Suppressor macrophage treated with lipopolysaccharide for 1 hour (primary cell): Measurements from ENCODE around the gene KMT5C.

Source experiments
- DNase-seq, 3 donors: peaks; one replicate each; pipeline ENCODE4 v3.0.0-alpha.2; 2020 to 2022

KMT5C gene

DNA sequence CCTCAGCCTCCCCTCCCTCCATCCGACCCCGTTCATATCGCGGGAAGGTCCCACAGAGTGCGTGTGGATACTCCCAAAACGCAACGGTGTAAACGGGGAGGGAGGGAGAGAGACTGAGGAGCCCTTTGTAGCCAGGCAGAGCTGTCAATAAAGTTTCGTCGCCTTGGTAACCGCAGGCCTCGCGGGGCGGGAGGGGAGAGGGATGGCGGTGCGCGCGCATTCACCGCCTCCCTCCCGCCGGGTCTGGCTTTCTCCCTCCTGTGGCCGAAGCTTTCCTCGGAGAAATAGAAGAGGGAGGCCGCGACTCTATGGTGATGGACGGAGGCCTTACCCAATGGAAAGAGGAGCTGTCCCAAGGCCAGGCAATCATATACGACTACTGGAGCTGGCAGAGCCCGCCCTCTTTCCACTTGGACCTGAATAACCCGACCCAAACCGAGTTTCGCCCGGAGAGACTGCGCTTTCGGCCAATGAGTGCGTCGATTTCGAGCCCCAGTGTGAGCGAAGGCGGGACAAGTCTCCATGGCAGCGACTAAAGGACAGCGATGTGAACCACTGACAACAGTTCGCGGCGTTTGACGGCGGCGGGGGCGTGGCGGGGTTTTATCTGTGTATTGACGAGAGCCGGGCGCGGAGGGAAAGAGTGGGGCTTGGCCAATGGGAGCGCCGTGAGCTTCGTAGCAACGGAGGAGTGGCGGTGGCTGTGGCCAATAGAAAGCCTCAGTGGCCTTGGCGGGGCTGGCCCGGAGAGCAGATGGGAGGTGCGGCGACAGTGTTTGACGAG, at the start of gene KMT5C:
TSS of gene KMT5C (plus strand) at position 772 of the 784 bp plus-strand sequence. CDS start 2,061 bp downstream, outside the sequence.
- peak; percentile 100 for DNase-seq

DNA sequence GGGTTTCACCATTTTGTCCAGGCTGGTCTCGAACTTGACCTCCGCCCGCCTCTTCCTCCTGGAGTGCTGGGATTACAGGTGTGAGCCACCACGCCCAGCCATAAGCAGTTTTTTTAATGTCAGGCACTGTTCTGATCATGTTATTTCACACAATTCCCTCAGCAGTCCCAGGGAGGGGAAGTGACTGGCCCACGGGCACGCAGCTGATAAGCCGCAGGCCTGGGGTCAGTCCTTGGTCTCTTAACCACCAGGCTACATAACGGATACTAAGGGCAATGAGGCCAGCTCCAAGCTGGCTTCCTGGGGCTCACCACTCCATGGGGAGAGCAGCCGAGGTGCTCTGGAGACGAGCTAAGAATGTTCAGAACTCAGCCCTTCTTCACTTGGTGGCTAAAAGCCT, 42.4 kb upstream of the KMT5C start:
- no peak for DNase-seq

DNA sequence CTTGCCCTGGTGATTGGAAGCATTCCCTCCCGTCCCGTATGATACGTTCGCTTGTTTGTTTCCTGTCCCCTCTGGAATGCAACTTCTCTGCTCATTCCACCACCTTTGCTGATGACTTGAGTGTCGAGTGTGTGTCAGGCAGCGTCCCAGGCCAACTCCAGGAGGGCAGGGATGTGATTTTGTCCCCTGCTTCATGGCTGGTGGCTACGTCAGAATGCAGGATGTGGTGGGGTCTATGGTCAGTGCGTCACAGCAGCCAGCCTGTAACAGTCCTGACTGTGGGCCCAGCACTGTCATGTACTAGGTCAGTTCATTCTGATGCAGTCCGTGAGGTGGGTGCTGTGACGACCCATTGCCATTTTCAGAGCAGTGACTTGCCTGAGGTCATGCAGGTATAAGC, 39.7 kb upstream of the KMT5C start:
- DNase-seq = no peak

DNA sequence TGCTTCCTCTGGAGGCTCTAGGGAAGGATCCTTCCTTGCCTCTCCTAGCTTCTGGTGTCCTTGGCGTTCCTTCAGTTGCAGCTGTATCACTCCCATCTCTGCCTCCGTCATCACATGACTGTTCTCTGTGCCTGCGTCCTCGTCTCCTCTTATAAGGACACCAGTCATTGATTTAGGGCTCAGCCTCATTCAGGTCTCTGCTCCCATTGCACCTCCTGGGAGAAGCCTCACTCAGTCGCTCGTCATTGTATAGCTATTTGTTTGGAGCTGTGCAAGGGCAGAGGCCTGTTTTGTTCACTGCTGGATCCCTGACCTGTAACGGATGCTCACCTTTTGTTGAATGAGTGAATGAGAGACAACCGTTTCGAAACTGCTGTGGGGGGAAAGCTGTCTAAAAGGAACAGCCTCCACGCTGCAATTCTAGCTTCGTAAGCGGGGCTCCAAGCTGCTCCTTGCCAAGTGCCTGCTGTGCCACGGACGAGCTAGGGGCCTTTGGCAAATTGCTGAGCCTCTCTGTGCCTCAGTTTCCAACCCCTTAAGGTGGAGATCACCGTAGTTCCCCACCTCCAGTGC, 38.7 kb upstream of the KMT5C start:
- no peak for DNase-seq

DNA sequence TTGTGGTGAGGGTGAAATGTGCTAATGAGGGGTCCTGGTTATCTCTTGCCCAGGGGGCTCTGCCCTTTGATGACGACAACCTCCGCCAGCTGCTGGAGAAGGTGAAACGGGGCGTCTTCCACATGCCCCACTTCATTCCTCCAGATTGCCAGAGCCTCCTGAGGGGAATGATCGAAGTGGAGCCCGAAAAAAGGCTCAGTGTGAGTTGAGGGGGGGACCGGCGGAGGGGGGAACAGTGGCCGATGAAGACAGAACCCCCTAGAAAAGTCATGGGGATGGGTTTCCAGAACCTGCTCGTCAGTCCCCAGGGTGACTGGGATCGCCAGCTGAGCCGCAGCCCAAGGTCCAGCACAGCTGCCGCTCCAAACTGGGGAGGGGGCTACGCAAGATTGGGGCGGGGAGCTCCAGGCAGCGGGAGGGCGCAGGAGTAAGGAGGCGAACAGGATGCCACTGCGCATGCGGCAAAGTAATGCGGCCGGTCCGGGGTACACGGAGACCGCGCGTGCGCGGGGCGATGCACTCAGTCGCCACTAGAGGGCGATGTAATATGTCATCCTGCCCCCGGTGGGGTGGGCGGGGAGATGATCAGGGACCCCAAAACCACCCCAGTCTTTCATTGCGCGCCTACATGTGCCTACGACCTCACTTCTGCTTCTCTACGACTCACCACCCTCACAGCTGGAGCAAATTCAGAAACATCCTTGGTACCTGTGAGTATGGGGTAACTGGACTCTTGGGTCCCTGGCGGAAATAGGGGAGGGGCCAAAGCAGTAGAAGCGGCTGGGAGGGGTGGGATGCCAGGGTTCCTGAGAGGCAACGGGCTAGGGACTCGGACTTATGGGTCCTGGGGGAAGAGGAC, 38.0 kb upstream of the KMT5C start:
- peak; percentile 91 to 95 (median 94) for DNase-seq

DNA sequence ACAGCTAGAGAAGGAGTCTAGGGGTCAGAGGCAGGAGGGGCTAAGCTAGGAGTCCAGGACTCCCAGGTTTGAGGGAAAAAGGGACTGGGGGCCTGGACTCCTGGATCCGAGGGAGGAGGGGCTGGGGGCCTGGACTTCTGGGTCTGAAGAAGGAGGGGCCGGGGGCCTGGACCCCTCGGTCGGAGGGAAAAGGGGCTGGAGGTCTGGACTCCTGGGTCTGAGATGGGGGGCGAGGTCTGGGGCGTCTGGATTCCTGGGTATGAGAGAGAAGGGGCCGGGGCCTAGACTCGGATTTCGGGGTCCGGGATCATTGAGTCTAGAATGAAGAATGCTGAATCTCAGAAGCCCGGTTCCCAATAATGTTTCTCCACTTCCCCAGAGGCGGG, 37.4 kb upstream of the KMT5C start:
- no peak for DNase-seq

DNA sequence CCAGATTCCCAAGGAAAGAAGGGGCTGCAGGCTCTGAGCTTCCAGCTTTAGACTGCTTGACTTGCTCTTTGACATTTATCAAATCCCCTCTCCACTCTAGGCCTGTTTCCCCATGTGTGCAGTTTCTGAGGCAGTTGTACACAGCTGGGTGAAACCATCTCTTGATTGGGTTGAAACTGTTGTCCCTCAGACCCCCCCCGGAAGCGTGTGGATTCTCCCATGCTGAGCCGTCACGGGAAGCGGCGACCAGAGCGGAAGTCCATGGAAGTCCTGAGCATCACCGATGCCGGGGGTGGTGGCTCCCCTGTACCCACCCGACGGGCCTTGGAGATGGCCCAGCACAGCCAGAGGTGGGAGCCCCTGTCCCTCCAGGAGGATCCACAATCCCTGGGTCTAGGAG, 36.2 kb upstream of the KMT5C start:
- no peak for DNase-seq

DNA sequence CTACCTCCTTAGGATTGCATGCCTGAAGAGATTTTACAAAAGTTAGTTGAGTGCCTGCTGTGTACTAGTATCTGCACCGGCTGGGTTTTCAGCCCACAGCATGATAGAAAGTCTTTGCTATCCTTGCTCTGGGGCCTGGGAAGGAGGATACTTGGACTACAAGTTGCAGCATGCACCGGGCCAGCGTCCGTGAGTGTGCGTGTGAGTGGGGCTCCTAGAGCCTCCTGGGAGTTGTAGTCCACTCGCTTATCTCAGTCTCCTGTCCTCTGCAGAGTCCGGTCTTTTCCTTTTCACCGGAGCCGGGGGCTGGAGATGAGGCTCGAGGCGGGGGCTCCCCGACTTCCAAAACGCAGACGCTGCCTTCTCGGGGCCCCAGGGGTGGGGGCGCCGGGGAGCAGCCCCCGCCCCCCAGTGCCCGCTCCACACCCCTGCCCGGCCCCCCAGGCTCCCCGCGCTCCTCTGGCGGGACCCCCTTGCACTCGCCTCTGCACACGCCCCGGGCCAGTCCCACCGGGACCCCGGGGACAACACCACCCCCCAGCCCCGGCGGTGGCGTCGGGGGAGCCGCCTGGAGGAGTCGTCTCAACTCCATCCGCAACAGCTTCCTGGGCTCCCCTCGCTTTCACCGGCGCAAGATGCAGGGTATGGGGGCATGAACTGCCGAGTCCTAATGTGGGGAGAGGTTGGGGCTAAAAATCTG, 35.2 kb upstream of the KMT5C start:
- peak in 1 of 3 donors; percentile 30 for DNase-seq

DNA sequence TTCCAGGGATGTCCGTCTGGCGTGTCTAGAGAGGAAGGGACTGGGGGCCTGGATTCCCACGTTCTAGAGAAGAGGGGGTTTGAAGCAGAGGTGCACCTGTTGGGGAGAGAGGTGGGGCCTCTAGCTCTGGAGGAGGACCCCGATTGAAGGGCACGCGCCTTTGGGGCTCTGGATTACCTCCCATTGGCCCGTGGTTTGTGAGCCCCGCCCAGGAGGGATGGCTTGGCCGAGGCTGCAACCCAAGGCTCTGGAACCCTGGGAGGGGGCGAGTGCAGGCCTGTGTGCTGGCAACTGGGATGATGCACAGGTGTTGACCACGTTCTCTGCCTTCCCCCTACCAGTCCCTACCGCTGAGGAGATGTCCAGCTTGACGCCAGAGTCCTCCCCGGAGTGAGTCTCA, 34.7 kb upstream of the KMT5C start:
- no peak for DNase-seq

DNA sequence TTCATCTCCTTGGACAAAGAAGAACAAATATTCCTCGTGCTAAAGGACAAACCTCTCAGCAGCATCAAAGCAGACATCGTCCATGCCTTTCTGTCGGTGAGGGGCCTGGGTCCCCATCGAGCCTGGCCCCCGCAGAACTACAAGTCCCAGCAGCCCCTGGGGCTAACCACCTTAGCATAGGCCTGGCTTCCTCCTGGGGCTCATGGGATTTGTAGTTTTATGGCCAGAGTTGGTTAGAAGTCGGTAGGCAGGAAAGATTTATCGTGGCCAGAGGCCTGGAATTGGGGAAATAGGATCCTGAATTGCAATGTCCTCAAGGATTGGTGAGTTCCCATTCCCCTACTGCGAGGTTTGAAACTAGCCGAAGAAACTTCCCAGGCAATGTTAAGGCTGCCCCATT, 34.2 kb upstream of the KMT5C start:
- DNase-seq = peak; percentile 52 to 71 (median 65)

DNA sequence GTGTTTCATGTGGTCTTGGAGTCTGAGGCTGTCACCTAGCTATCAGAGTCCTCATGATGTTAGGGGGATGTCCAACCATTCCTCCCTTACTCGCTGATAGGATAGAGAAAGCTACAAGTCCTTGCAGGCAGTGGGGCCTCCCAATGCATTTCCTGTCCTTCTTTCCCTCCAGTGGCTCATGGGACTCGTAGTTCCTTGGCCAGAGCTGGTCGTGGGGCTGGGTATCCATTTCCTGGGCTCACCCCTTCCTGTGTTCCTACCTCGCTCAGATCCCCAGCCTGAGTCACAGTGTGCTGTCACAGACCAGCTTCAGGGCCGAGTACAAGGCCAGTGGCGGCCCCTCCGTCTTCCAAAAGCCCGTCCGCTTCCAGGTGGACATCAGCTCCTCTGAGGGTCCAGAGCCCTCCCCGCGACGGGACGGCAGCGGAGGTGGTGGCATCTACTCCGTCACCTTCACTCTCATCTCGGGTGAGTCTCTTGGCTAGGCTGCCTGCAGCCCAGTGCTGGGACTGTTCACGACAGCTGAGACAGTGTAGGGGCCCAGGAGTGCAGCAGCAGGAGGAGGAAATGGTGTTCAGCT, 33.6 kb upstream of the KMT5C start:
- DNase-seq = no peak

DNA sequence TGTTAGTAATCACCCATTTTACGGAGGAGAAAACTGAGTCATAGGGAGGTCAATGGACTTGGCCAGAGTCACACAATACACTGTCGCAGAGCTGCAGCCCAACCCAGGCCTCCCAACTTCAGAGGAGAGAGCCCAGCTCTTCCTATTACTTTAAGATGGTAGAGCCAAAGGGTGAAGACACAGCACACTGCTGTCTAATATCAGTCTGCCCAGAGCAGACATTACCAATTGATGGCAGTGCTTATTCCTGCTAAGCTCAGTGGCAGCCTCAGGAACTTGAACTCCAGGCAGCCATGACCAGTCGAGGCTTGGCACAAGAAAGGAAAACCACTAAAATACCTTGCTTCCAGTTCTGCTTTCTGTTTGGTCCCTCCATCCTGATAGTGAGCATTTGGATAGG, 33.0 kb upstream of the KMT5C start:
- DNase-seq = no peak

DNA sequence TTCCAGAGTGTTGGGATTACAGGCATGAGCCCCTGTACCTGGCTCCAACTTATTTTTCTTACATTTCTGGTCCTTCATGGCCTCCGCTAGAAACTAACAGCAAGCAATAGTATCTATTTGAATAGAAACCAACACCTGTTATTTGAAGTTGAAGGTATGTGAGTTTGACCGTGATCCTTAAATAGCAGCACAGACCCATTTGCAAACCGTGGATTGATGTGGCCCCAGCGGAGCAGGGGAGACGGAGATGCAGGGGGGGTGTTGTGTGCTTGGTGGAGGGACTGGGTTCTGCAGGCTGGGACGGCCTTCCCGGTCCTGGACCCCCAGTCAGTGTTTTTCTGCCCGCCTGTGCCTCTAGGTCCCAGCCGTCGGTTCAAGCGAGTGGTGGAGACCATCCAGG, 31.4 kb upstream of the KMT5C start:
- DNase-seq = no peak

DNA sequence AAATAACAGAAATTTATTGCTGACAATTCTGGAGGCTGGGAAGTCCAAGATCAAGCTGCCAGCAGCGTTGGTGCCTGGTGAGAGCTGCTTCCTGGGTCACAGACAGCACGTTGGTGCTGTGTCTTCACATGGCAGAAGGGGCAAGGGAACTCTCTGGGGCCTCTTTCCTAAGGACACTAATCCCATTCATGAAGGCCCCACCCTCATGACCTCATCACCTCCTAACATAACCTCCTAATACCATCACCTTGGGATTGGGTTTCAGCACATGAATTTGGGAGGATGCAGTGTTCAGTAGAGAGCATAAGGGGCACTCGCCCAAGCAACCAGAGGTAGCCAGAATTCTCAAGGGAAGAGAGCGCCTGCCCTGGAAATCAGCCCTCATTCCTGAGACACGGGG, 30.2 kb upstream of the KMT5C start:
- DNase-seq = no peak

DNA sequence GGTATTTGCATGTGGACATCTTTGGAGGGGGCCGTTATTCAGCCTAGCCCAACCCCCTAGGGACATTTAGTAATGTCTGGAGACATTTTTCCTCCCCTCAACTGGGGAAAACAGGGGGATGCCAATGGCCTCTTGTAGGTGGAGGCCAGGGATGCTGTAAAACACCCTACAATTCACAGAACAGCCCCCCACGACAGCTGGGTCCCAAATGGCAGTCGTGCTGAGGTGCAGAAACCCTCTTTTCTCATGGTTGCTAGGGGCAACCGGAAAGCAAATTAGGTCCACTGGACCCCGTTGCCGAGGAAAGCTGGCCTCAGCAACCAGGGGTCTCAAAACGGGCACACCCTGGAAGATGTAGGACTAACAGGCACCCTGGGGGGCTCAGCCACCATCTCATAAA, 29.2 kb upstream of the KMT5C start:
- no peak for DNase-seq

DNA sequence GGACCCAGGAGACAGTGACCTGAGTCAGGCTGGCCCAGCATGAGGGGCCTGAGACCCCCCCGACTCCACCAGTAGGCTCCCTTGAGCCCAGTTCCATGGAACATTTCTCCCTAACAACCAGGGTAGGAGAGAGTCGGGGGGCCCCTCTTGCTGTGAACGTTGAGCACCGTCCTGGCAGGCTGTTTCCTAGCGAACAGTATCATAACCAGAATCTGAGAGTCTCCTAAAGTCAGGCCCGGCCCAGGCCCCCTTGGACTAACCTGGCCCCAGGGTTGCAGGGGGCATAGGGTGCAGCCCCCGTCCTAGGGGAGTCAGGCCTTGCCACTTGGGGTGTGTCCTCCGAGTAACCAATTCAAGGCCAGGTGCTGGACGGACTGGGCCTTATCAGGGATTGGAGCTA, 28.3 kb upstream of the KMT5C start:
- no peak for DNase-seq

DNA sequence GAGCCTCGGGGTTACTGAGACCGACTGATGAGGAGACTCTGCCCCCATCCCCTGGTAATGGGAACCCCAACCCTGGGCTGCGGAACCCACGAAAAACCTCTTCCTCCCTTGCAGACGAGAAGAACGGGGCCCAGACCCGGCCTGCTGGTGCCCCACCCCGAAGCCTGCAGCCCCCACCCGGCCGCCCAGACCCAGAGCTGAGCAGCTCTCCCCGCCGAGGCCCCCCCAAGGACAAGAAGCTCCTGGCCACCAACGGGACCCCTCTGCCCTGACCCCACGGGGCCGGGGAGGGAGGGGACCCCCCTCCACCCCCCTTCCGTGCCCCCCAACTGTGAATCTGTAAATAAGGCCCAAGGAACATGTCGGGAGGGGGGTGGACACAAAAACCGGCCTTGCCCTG, 27.9 kb upstream of the KMT5C start:
- DNase-seq = no peak

DNA sequence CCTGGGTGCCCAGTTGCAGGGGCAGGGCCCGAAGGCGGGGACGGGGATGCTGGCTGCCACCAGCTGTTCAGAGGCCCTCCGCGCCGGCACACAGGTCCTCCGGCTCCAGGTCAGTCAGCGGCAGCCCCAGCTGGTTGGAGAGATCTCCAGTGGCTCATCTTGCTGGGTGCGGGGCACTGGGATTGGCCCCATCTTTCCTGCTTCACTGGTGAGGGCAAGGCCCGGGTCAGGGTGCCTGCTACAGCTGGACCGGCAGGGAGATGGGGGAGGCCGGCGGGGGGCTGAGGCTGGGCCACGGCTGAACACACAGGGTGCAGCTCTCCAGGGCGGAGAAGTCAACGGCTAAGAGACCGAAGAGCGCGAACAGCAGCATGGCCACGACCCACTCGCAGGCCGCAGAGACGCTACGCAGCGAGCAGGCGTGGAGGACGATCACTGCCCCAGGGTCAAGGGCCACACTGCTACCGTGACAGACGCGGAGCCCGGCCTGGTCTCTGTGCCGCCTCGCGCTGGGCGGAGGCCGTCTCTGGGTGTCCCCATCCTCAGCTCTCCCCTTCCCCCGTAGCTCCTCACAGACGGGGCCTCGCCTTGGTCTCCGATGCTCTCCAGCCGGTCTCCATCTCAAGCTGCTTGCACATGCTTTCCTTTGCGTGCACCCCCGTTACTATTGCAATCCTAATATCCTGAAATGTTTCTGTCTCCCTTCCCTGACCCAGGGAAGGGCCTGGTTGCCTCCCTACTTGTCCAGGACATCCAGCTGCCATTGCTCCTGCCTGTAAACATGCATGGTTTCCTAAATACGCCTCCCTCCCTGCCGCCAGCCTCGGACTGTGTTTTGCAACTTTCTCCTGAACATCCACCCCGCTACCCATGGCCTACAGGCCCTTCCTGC, 26.8 kb upstream of the KMT5C start:
- no peak for DNase-seq

DNA sequence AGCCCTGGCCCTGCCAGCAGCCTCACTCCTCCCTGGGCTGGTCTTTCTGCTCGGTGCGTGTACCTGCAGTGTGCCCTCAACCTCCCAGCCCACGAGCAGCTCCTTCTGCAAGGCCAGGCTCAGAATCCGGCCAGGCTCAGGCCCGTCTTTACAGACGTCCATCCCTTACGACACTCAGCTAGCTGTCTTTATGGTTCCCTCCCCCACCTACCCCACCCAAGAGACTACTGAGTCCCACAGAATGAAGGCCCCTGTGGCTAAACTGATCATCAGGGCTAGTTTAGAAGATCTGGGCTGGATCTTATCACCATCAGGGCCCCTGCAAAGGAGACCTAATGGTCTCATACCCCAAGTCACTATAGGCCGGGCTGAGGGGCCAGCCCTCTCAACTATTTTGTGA, 25.3 kb upstream of the KMT5C start:
- no peak for DNase-seq

DNA sequence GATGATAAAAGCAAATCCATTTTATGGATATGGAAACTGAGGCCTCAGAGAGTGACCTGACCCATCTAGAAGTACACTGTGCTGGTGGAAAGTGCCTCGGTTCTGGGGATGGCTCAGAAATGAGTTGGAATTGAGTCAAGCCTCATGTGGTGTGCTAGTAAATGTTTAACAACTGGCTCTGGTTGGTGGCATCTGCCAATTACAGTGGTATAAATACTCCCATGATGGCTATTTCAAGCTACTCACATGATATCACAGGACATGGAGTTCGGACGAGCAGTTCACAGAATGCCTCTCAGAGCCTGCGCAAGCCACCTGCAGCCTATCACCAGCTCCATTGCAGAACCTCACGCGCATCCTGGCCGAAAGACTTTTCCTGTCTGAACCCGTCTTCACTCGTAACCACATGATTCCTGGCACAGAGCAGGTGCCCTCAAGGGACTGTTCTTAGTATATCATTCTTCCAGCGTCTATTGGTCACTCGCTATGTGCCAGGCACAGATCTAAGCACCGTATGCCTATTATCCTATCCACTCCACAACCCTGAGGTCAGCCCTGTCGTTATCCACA, 23.6 kb upstream of the KMT5C start:
- DNase-seq = no peak

DNA sequence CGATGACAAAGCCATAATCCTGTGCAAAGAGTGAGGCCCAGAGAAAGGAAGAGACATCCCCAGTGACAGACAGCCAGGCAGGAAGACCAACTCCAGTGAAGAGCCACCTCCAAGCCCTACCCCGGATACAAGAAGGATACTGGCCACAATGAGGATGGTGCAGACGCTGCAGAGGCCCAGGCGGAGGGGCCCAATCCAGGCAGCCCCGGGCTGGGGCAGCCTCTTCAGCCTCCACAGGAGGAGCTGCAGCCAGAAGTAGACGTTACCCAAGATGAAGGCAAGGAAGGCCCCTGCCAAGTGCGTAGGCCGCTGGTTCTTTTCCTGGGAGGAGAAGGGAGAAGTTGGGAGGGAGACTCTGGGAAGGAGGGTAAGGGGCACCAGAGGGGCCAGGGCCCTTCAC, 23.0 kb upstream of the KMT5C start:
- no peak for DNase-seq

DNA sequence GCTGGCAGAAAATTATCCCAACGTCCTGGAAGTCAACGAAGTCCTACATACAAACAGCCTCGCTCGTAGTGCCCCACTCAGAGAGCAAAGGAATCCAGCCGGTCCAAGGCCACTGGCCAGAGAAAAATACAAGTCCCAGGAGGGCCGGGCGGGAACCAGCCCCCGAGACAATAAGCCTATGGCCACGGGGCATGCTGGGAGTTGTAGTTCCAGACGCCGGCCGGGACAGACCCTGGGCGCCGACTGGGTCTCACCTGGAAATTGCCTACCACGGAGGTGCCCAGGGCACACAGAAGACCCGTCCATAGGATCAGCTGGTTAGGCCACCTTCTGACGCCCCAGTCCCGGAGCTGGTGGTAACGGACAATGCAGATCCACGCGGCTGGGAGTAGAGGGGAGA, 19.9 kb upstream of the KMT5C start:
- DNase-seq = no peak
